GM21723 (cell line): ENCODE measurements around the gene HLCS.

Source experiments
- ATAC-seq: cut with Tn5 transposase; IDR thresholded peaks from one replicate; pipeline ENCODE4 v1.9.1; 2021; ENCODE audit warnings: mild to moderate bottlenecking, moderate library complexity; ENCODE audit not compliant: unreplicated experiment

HLCS gene

GRCh38 chr21:36887963-36888362, 78.5 kb downstream of the HLCS start:
- no peak for ATAC-seq

- no peak for ATAC-seq
Measured at GRCh38 chr21:36883532-36884486, 82.7 kb downstream of the HLCS start.

- ATAC-seq: no peak
Measured at GRCh38 chr21:36882776-36883175, 83.7 kb downstream of the HLCS start.

- ATAC-seq: no peak
Measured at GRCh38 chr21:36881228-36881627, 85.2 kb downstream of the HLCS start.

- ATAC-seq: no peak
Measured at GRCh38 chr21:36879827-36880226, 86.6 kb downstream of the HLCS start.

GRCh38 chr21:36877741-36878140, 88.7 kb downstream of the HLCS start:
- no peak for ATAC-seq

- no peak for ATAC-seq
Measured at GRCh38 chr21:36874665-36875064, 91.8 kb downstream of the HLCS start.

GRCh38 chr21:36873513-36873912, 93.0 kb downstream of the HLCS start:
- no peak for ATAC-seq

- no peak for ATAC-seq
Measured at GRCh38 chr21:36867291-36867905, 99.1 kb downstream of the HLCS start.

- ATAC-seq: no peak
Measured at GRCh38 chr21:36866419-36866818, 100.0 kb downstream of the HLCS start.

- ATAC-seq: no peak
Measured at GRCh38 chr21:36864974-36865373, 101.5 kb downstream of the HLCS start.

GRCh38 chr21:36863260-36863659, 103.2 kb downstream of the HLCS start:
- ATAC-seq: no peak

- ATAC-seq: no peak
Measured at GRCh38 chr21:36861595-36862323, 104.7 kb downstream of the HLCS start.

GRCh38 chr21:36860736-36861594, 105.5 kb downstream of the HLCS start:
- no peak for ATAC-seq

- ATAC-seq: no peak
Measured at GRCh38 chr21:36859744-36860501, 106.5 kb downstream of the HLCS start.

GRCh38 chr21:36858320-36858957, 108.0 kb downstream of the HLCS start:
- ATAC-seq: no peak

- no peak for ATAC-seq
Measured at GRCh38 chr21:36856643-36857042, 109.8 kb downstream of the HLCS start.

GRCh38 chr21:36854391-36854790, 112.1 kb downstream of the HLCS start:
- ATAC-seq: no peak

- no peak for ATAC-seq
Measured at GRCh38 chr21:36852864-36853263, 113.6 kb downstream of the HLCS start.
